Transverse colon (tissue), 4 donors: Measurements from ENCODE around the gene BRINP2. TPM values are rescaled to one million over a fixed set of nuclear protein-coding genes. Genes with fewer than 3 reads are reported as not detected.

Source experiments
- DNase-seq: peaks from one replicate; pipeline ENCODE4 v3.0.0-alpha.2; 2019
- H3K27ac ChIP-seq, 4 donors: fragments of 200-600 bp; sonication (generic); 2 replicates each; pipeline ENCODE4 v1.5.1; 2016 to 2018; ENCODE audit warnings: inconsistent platforms in 4 of 4
- H3K27me3 ChIP-seq: fragments of 200-600 bp; sonication (generic); 2 replicates; pipeline ENCODE4 v1.5.1; 2017; ENCODE audit warnings: inconsistent platforms
- H3K36me3 ChIP-seq, 4 donors: fragments of 200-600 bp; sonication (generic); 2 replicates each; pipeline ENCODE4 v1.5.1; 2017 to 2019; ENCODE audit warnings: inconsistent platforms in 4 of 4
- H3K4me1 ChIP-seq, 4 donors: fragments of 200-600 bp; sonication (generic); 2 replicates each; pipeline ENCODE4 v1.5.1; 2017 to 2020; ENCODE audit warnings: inconsistent platforms in 4 of 4
- H3K4me3 ChIP-seq, 4 donors: fragments of 200-600 bp; sonication (generic); 1 replicate in 1 of 4; 2 replicates in 3 of 4; pipeline versions ENCODE4 v1.5.1 to v1.6.1; 2017 to 2019; ENCODE audit warnings: inconsistent platforms in 4 of 4
- H3K9me3 ChIP-seq, 2 donors: fragments of 200-600 bp; sonication (generic); 2 replicates each; pipeline ENCODE4 v1.5.1; 2017 to 2019; ENCODE audit warnings: inconsistent platforms in 2 of 2
- EP300 ChIP-seq: sonication (generic); formaldehyde crosslinking; IDR thresholded peaks from one replicate; pipeline ENCODE4 v1.6.1; 2017; ENCODE audit warnings: antibody characterized with exemption, low read depth
- POLR2A ChIP-seq: fragments of 450-650 bp; IDR thresholded peaks from one replicate; pipeline ENCODE4 v1.6.1; 2016; ENCODE audit warnings: antibody characterized with exemption, mild to moderate bottlenecking, moderate library complexity
- POLR2AphosphoS5 ChIP-seq, 3 donors: sonication (generic); formaldehyde crosslinking; IDR thresholded peaks; one replicate each; pipeline ENCODE4 v1.6.1; 2016; ENCODE audit warnings: antibody characterized with exemption in 3 of 3
- WGBS, 2 donors: methylation state at CpG; one replicate each; pipeline ENCODE4 v1.1.5; 2018; ENCODE audit warnings: low coverage in 1 of 2; 5-methylcytosine and 5-hydroxymethylcytosine counted together
- in situ Hi-C, 4 donors: fragments of 200-750 bp; cut with MboI; loops; one replicate each; pipeline versions ENCODE4 v1.15.0 to v1.15.1; 2017; ENCODE audit warnings: low sequenced_read_pairs in 3 of 4, low pct_ligation_motif_present in 1 of 4, low pct_unique_long_range_greater_than_20kb in 1 of 4
- intact Hi-C: fragments of 100-400 bp; cut with DNase I; formaldehyde crosslinking; loops from one replicate; pipeline ENCODE4 v1.15.1; 2023; ENCODE audit warnings: low total_unique reads
- total RNA-seq, 4 donors: library from RNA; depleted of rRNA; stranded (reverse); fragments of >200 nt; gene quantifications; one replicate each; pipeline ENCODE4 v1.1.0, GENCODE V29; 2016
- TF ChIP-seq, protein P1 (sequence below), 5 experiments: fragments of 200-600 bp in 3 of 5; fragments of 450-650 bp in 2 of 5; sonication (generic) in 3 of 5; IDR thresholded peaks; 1 replicate in 2 of 5; 2 replicates in 3 of 5; pipeline ENCODE4 v1.5.1; 2016 to 2017; ENCODE audit warnings: antibody characterized with exemption in 5 of 5, inconsistent platforms in 3 of 5, mild to moderate bottlenecking in 2 of 5, moderate library complexity in 1 of 5

Gene BRINP2
- total RNA-seq, 4 donors from 2014 or later = not detected

GRCh38 chr1:177185209-177185608, 14.5 kb downstream of the BRINP2 start:
- Histone ChIP-seq H3K36me3 (no peaks in the 10 kb centered on the region), H3K4me3 (no peak overlapping the region), H3K27me3 (peaks cover 19% of the 10 kb centered on the region), H3K9me3 (no peaks in the 10 kb centered on the region), H3K4me1 (peaks cover 0 to 7% (median 2%) of the 10 kb centered on the region in 4 donors), H3K27ac (no peak overlapping the region)
- intact Hi-C loops = no loop called here
- no peak for DNase-seq
- TF ChIP-seq POLR2A = no peak
- TF ChIP-seq EP300 = no peak
- TF ChIP-seq, protein P1, sequence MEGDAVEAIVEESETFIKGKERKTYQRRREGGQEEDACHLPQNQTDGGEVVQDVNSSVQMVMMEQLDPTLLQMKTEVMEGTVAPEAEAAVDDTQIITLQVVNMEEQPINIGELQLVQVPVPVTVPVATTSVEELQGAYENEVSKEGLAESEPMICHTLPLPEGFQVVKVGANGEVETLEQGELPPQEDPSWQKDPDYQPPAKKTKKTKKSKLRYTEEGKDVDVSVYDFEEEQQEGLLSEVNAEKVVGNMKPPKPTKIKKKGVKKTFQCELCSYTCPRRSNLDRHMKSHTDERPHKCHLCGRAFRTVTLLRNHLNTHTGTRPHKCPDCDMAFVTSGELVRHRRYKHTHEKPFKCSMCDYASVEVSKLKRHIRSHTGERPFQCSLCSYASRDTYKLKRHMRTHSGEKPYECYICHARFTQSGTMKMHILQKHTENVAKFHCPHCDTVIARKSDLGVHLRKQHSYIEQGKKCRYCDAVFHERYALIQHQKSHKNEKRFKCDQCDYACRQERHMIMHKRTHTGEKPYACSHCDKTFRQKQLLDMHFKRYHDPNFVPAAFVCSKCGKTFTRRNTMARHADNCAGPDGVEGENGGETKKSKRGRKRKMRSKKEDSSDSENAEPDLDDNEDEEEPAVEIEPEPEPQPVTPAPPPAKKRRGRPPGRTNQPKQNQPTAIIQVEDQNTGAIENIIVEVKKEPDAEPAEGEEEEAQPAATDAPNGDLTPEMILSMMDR (IDR thresholded peaks at IDR 0.05) = peak in 3 of 5 experiments; percentile 29 to 52 (median 43)
- no peak for TF ChIP-seq POLR2AphosphoS5 (IDR thresholded peaks at IDR 0.05)
- 70 to 82% methylated on average over 5 of the region's 5 CpGs for WGBS, 2 donors
- in situ Hi-C loops = no loop called here

GRCh38 chr1:177186639-177187038, 15.9 kb downstream of the BRINP2 start:
- TF ChIP-seq, protein P1 (IDR thresholded peaks at IDR 0.05) = no peak
- no peak for TF ChIP-seq EP300
- no peak for TF ChIP-seq POLR2A
- TF ChIP-seq POLR2AphosphoS5 (IDR thresholded peaks at IDR 0.05) = no peak
- Histone ChIP-seq H3K4me3 (no peak overlapping the region), H3K9me3 (no peaks in the 10 kb centered on the region), H3K36me3 (no peaks in the 10 kb centered on the region), H3K27me3 (peaks cover 7% of the 10 kb centered on the region), H3K27ac (no peak overlapping the region), H3K4me1 (peaks cover 0 to 2% (median 1%) of the 10 kb centered on the region in 4 donors)
- in situ Hi-C loops = no loop called here
- no peak for DNase-seq
- WGBS, 2 donors = 63 to 91% methylated on average over 1 to 2 of the region's 2 CpGs
- intact Hi-C loops = loop anchor here (1.0 kb wide), 1 partner anchor 41 kb away; no protein-coding TSS in a partner anchor

GRCh38 chr1:177190308-177190970, 19.7 kb downstream of the BRINP2 start:
- intact Hi-C loops = no loop called here
- Histone ChIP-seq H3K27me3 (no peaks in the 10 kb centered on the region), H3K36me3 (no peaks in the 10 kb centered on the region), H3K4me1 (no peaks in the 10 kb centered on the region), H3K9me3 (no peaks in the 10 kb centered on the region), H3K27ac (no peak overlapping the region), H3K4me3 (no peak overlapping the region)
- in situ Hi-C loops = no loop called here
- WGBS, 2 donors = 69 to 83% methylated on average over 2 to 3 of the region's 3 CpGs
- no peak for DNase-seq
- TF ChIP-seq POLR2AphosphoS5 (IDR thresholded peaks at IDR 0.05) (no peak), EP300 (no peak), POLR2A (no peak)
- TF ChIP-seq, protein P1 (IDR thresholded peaks at IDR 0.05) = no peak

GRCh38 chr1:177198243-177198642, 27.5 kb downstream of the BRINP2 start:
- no peak for DNase-seq
- H3K27ac ChIP-seq = no peak overlapping the region
- H3K27me3 ChIP-seq = no peaks in the 10 kb centered on the region
- H3K4me1 ChIP-seq = no peaks in the 10 kb centered on the region
- 90% methylated on average over 2 of the region's 2 CpGs; no CpG with 5 or more reads in 1 of the 2 donors for WGBS, 2 donors
- H3K4me3 ChIP-seq = no peak overlapping the region
- no peaks in the 10 kb centered on the region for H3K36me3 ChIP-seq
- intact Hi-C loops (no loop called here), in situ Hi-C loops (no loop called here)
- no peaks in the 10 kb centered on the region for H3K9me3 ChIP-seq
- no peak for TF ChIP-seq POLR2A
- TF ChIP-seq, protein P1 (IDR thresholded peaks at IDR 0.05) = no peak
- no peak for TF ChIP-seq EP300
- TF ChIP-seq POLR2AphosphoS5 (IDR thresholded peaks at IDR 0.05) = no peak
